ENCODE measurements around the gene AMBP.

AMBP gene

GRCh38 chr9:114061830-114062474, 16.1 kb downstream of the AMBP start:
- Histone ChIP-seq H3K4me3 (ENCODE audit: insufficient read depth in 1 of 2, low read depth in 1 of 2, low read length in 2 of 2) (no peak overlapping the region), H2BK12ac (ENCODE audit: low read length in 2 of 2) (no peak overlapping the region), H2BK5ac (ENCODE audit: low read depth, low read length, poor library complexity, severe bottlenecking) (no peak overlapping the region), H3K23ac (ENCODE audit: low read length in 2 of 2) (no peak overlapping the region), H3K27ac (ENCODE audit: low read length, poor library complexity, severe bottlenecking) (no peak overlapping the region), H3K9me3 (ENCODE audit: control insufficient read depth, low read length) (peaks cover 3% of the 10 kb centered on the region), H3K14ac (ENCODE audit: low read length in 2 of 2) (no peak overlapping the region), H3K4me2 (ENCODE audit: low read length, poor library complexity, severe bottlenecking) (no peak overlapping the region), H2BK15ac (ENCODE audit: low read depth, poor library complexity, severe bottlenecking) (no peak overlapping the region), H3K4me1 (ENCODE audit: control insufficient read depth, insufficient read depth, low read depth, low read length) (peaks cover 6% of the 10 kb centered on the region), H3K36me3 (ENCODE audit: control insufficient read depth in 1 of 2, insufficient read depth in 2 of 2, low read depth in 1 of 2, low read length in 2 of 2) (peaks cover 6 to 8% of the 10 kb centered on the region in 2 experiments), H3K27me3 (ENCODE audit: control insufficient read depth in 1 of 2, insufficient read depth in 1 of 2, low read length in 2 of 2) (peaks cover 9 to 24% of the 10 kb centered on the region in 2 experiments), H2AK5ac (ENCODE audit: low read length, severe bottlenecking) (no peak overlapping the region), H4K8ac (ENCODE audit: low read length) (no peak overlapping the region), H3K79me1 (replicated peaks; ENCODE audit: low read length, poor library complexity, severe bottlenecking) (no peaks in the 10 kb centered on the region), H3K9ac (ENCODE audit: low read length) (no peak overlapping the region), H3K18ac (ENCODE audit: low read depth in 1 of 2, low read length in 2 of 2) (no peak overlapping the region), H3K4ac (ENCODE audit: low read depth in 1 of 2, low read length in 2 of 2) (no peak overlapping the region), H2BK120ac (ENCODE audit: low read depth, low read length) (no peak overlapping the region), H4K91ac (ENCODE audit: low read length) (no peak overlapping the region), H2AFZ (ENCODE audit: low read depth, low read length) (no peak overlapping the region)
- 90% methylated on average over 4 of the region's 4 CpGs for WGBS
- no peak for DNase-seq

- Histone ChIP-seq H3K9ac (ENCODE audit: low read length) (no peak overlapping the region), H3K27me3 (ENCODE audit: control insufficient read depth in 1 of 2, insufficient read depth in 1 of 2, low read length in 2 of 2) (peaks cover 9 to 23% of the 10 kb centered on the region in 2 experiments), H3K9me3 (ENCODE audit: control insufficient read depth, low read length) (peaks cover 3% of the 10 kb centered on the region), H2AK5ac (ENCODE audit: low read length, severe bottlenecking) (no peak overlapping the region), H3K4me3 (ENCODE audit: insufficient read depth in 1 of 2, low read depth in 1 of 2, low read length in 2 of 2) (no peak overlapping the region), H3K14ac (ENCODE audit: low read length in 2 of 2) (no peak overlapping the region), H2AFZ (ENCODE audit: low read depth, low read length) (no peak overlapping the region), H3K18ac (ENCODE audit: low read depth in 1 of 2, low read length in 2 of 2) (no peak overlapping the region), H2BK15ac (ENCODE audit: low read depth, poor library complexity, severe bottlenecking) (no peak overlapping the region), H3K4me2 (ENCODE audit: low read length, poor library complexity, severe bottlenecking) (no peak overlapping the region), H3K23ac (ENCODE audit: low read length in 2 of 2) (no peak overlapping the region), H3K27ac (ENCODE audit: low read length, poor library complexity, severe bottlenecking) (no peak overlapping the region), H2BK5ac (ENCODE audit: low read depth, low read length, poor library complexity, severe bottlenecking) (no peak overlapping the region), H3K36me3 (ENCODE audit: control insufficient read depth in 1 of 2, insufficient read depth in 2 of 2, low read depth in 1 of 2, low read length in 2 of 2) (peaks cover 11 to 14% of the 10 kb centered on the region in 2 experiments), H4K91ac (ENCODE audit: low read length) (no peak overlapping the region), H3K79me1 (replicated peaks; ENCODE audit: low read length, poor library complexity, severe bottlenecking) (no peaks in the 10 kb centered on the region), H3K4ac (ENCODE audit: low read depth in 1 of 2, low read length in 2 of 2) (no peak overlapping the region), H2BK120ac (ENCODE audit: low read depth, low read length) (no peak overlapping the region), H3K4me1 (ENCODE audit: control insufficient read depth, insufficient read depth, low read depth, low read length) (peaks cover 6% of the 10 kb centered on the region), H2BK12ac (ENCODE audit: low read length in 2 of 2) (no peak overlapping the region), H4K8ac (ENCODE audit: low read length) (no peak overlapping the region)
- WGBS, result 99% methylated on average over 12 of the region's 12 CpGs
- no peak for DNase-seq
These were observed 16.8 kb downstream of the AMBP start for GRCh38 chr9:114061292-114061691.

- no peak overlapping the region for H3K4me3 ChIP-seq (ENCODE audit: insufficient read depth in 1 of 2, low read depth in 1 of 2, low read length in 2 of 2)
- no peak overlapping the region for H3K23ac ChIP-seq (ENCODE audit: low read length in 2 of 2)
- no peak overlapping the region for H3K14ac ChIP-seq (ENCODE audit: low read length in 2 of 2)
- no peak overlapping the region for H2BK120ac ChIP-seq (ENCODE audit: low read depth, low read length)
- no peak overlapping the region for H3K4ac ChIP-seq (ENCODE audit: low read depth in 1 of 2, low read length in 2 of 2)
- no peak overlapping the region for H2BK15ac ChIP-seq (ENCODE audit: low read depth, poor library complexity, severe bottlenecking)
- H2BK12ac ChIP-seq (ENCODE audit: low read length in 2 of 2), result no peak overlapping the region
- H3K36me3 ChIP-seq (ENCODE audit: control insufficient read depth in 1 of 2, insufficient read depth in 2 of 2, low read depth in 1 of 2, low read length in 2 of 2), result peaks cover 11 to 14% of the 10 kb centered on the region in 2 experiments
- H2BK5ac ChIP-seq (ENCODE audit: low read depth, low read length, poor library complexity, severe bottlenecking), result no peak overlapping the region
- H4K91ac ChIP-seq (ENCODE audit: low read length), result no peak overlapping the region
- no peak overlapping the region for H2AK5ac ChIP-seq (ENCODE audit: low read length, severe bottlenecking)
- H4K8ac ChIP-seq (ENCODE audit: low read length), result no peak overlapping the region
- no peak for DNase-seq
- no peak overlapping the region for H3K18ac ChIP-seq (ENCODE audit: low read depth in 1 of 2, low read length in 2 of 2)
- H3K27me3 ChIP-seq (ENCODE audit: control insufficient read depth in 1 of 2, insufficient read depth in 1 of 2, low read length in 2 of 2), result peaks cover 4 to 17% of the 10 kb centered on the region in 2 experiments
- H2AFZ ChIP-seq (ENCODE audit: low read depth, low read length), result no peak overlapping the region
- peaks cover 6% of the 10 kb centered on the region for H3K4me1 ChIP-seq (ENCODE audit: control insufficient read depth, insufficient read depth, low read depth, low read length)
- 80% methylated on average over 9 of the region's 9 CpGs for WGBS
- H3K79me1 ChIP-seq (replicated peaks; ENCODE audit: low read length, poor library complexity, severe bottlenecking), result no peaks in the 10 kb centered on the region
- H3K27ac ChIP-seq (ENCODE audit: low read length, poor library complexity, severe bottlenecking), result no peak overlapping the region
- H3K4me2 ChIP-seq (ENCODE audit: low read length, poor library complexity, severe bottlenecking), result no peak overlapping the region
- no peak overlapping the region for H3K9ac ChIP-seq (ENCODE audit: low read length)
- peaks cover 3% of the 10 kb centered on the region for H3K9me3 ChIP-seq (ENCODE audit: control insufficient read depth, low read length)
These were observed 17.4 kb downstream of the AMBP start for GRCh38 chr9:114060711-114061110.

- Histone ChIP-seq H3K18ac (ENCODE audit: low read depth in 1 of 2, low read length in 2 of 2) (no peak overlapping the region), H2AK5ac (ENCODE audit: low read length, severe bottlenecking) (no peak overlapping the region), H2AFZ (ENCODE audit: low read depth, low read length) (no peak overlapping the region), H2BK5ac (ENCODE audit: low read depth, low read length, poor library complexity, severe bottlenecking) (no peak overlapping the region), H3K23ac (ENCODE audit: low read length in 2 of 2) (no peak overlapping the region), H3K4me2 (ENCODE audit: low read length, poor library complexity, severe bottlenecking) (no peak overlapping the region), H3K4me1 (ENCODE audit: control insufficient read depth, insufficient read depth, low read depth, low read length) (peaks cover 6% of the 10 kb centered on the region), H3K27me3 (ENCODE audit: control insufficient read depth in 1 of 2, insufficient read depth in 1 of 2, low read length in 2 of 2) (peaks cover 4 to 16% of the 10 kb centered on the region in 2 experiments), H3K4ac (ENCODE audit: low read depth in 1 of 2, low read length in 2 of 2) (no peak overlapping the region), H3K4me3 (ENCODE audit: insufficient read depth in 1 of 2, low read depth in 1 of 2, low read length in 2 of 2) (no peak overlapping the region), H3K79me1 (replicated peaks; ENCODE audit: low read length, poor library complexity, severe bottlenecking) (no peaks in the 10 kb centered on the region), H3K27ac (ENCODE audit: low read length, poor library complexity, severe bottlenecking) (no peak overlapping the region), H2BK120ac (ENCODE audit: low read depth, low read length) (no peak overlapping the region), H4K8ac (ENCODE audit: low read length) (no peak overlapping the region), H4K91ac (ENCODE audit: low read length) (no peak overlapping the region), H3K9me3 (ENCODE audit: control insufficient read depth, low read length) (peaks cover 3% of the 10 kb centered on the region), H2BK12ac (ENCODE audit: low read length in 2 of 2) (no peak overlapping the region), H3K14ac (ENCODE audit: low read length in 2 of 2) (no peak overlapping the region), H3K9ac (ENCODE audit: low read length) (no peak overlapping the region), H3K36me3 (ENCODE audit: control insufficient read depth in 1 of 2, insufficient read depth in 2 of 2, low read depth in 1 of 2, low read length in 2 of 2) (peaks cover 14 to 15% of the 10 kb centered on the region in 2 experiments), H2BK15ac (ENCODE audit: low read depth, poor library complexity, severe bottlenecking) (no peak overlapping the region)
- 95% methylated on average over 8 of the region's 8 CpGs for WGBS
- DNase-seq, result no peak
These were observed 18.0 kb downstream of the AMBP start for GRCh38 chr9:114060070-114060469.
